GM18858 (cell line): ENCODE measurements around the gene PRKAG1.

ENCODE experiments used
- ATAC-seq: cut with Tn5 transposase; IDR thresholded peaks from one replicate; pipeline ENCODE4 v1.9.1; 2021; ENCODE audit not compliant: unreplicated experiment

Gene PRKAG1

GRCh38 chr12:49014547-49014946 is 4.0 kb downstream of the PRKAG1 start:
- ATAC-seq, result no peak

- ATAC-seq, result no peak
These were observed 5.1 kb downstream of the PRKAG1 start for GRCh38 chr12:49013428-49013827.

- ATAC-seq, result no peak
These were observed 5.8 kb downstream of the PRKAG1 start for GRCh38 chr12:49012739-49013138.

DNA sequence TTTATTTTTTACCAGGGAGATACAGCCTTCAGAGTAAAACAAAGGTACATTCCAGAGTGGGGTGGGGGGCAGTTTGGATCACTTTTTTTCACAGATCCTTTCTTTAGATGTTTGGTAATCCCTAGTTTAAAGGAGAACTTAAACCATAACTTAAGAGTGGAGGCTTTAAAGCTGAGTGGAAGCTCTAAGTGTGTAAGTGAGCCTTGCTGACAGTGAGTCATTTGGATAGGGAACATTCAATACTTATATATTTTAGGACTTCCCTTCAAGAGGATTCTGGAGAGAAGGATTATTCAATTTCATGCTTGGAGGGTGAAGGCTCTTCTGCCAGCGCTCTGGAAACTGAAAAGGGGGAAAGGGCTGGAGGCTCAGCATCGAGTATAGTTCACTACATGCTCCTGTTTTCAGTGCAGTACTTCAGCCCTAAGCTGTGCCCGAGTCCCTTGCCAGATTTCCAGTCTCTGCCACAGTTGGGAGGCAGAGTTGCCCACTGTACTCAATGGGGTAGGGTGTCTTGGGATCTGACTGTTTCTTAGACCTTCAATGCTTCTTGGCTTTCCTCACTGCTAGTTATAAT is 8.4 kb downstream of the PRKAG1 start:
- ATAC-seq, result no peak

- ATAC-seq, result no peak
These were observed 9.6 kb downstream of the PRKAG1 start for GRCh38 chr12:49008943-49009342.

DNA sequence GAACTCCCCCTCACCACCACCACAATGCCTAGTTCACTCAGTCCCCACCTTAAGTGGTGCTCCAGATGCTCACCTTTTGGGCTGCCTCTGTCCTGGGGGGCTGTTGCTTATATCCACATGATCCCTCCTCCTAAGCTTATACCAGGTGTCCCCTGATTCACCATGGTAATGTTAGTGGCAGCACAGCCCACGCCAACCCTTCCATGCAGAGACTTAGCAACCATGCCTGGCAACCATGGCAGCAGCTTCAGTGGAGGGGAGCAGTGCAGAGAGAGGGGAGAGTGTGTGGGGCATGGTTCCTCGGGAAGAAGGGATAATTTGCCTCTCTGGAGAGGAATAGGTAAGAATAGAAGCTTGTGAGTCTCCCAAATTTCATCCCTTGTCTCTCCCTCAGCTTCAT is 18.2 kb downstream of the PRKAG1 start:
- no peak for ATAC-seq

DNA sequence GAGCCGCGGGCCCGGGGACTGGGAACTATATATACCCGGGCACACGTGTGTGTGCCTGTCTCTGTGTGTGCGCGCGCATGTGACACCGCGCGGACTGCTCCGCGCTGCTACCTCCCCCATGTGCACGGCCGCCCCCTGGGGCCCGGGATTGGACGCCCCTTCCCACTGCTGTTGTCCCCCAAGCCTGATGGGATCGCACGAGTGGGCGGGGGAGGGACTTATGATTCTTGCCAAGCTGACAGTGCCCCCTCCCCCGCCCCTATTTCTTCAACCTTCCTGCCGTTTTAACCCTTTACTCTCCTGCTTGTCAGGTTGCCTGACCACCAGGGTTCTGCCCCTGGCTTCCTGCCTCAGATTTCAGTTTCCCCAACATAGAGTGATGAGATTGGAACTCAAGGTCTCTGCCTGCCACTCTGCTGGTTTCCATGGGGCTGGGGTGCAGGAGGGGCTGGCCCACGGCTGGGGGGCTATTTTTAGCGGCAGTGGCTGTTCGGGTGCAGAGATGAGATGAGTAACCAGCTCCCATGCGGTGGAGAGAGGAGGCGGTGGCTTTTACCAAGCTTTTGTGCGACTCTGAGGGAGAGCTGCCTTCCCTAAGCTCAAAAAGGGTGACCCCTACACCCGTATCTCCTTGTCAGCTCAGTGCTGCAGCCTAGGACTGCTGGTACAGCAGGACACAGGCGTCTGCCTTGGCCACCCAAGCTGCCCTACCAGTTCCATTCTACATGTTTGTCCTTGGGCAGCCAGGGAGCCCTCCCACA is 19.0 kb downstream of the PRKAG1 start, which contains the start of gene DDN:
Gene DDN (minus strand): TSS at position 5 of the 761 bp plus-strand sequence. CDS start 88 bp downstream, outside the sequence.
- ATAC-seq, result no peak

DNA sequence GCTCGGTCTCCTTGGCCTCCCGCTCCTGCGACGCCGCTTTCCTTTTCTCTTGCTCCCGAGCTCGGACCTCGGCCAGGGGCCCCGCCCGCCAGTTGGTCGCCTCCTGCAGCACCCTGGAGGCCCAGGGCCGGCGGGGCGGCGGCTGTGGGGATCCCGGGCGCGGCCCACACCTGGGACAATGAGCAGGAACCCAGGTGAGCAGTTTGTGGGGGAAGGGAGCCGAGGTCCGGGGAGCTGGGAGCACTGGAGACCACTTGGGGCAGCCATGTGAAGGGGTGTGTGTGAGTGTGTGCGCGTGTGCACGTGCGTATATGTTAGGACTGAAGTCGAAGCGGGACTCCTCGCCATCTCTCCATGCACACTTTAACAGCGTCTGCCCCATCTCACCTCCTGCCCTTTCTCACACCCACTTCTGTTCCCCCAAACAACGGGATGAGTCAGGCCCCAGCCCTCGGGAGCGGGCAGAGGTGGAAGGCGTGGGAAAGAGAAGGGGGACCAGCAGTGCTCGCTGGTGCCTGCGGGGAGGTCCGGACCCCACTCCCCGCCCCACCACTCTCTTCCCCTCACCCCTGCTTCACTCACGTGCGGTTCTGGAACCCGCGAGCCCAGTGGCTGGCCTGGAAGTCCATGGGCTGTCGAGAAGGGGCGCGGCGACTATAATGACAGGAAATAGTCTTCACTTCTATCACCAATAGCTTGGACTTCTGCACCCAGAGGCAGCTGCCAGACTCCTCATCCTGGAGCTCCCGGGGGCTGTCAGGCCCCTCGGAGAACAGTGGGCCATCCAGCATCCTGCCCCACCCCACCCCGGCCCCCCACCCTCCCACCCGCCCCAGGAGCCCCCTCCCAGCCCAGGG is 19.9 kb downstream of the PRKAG1 start:
- no peak for ATAC-seq

- no peak for ATAC-seq
These were observed 20.7 kb downstream of the PRKAG1 start for GRCh38 chr12:48997719-48998496.

- no peak for ATAC-seq
These were observed 21.5 kb downstream of the PRKAG1 start for GRCh38 chr12:48996794-48997718.

GRCh38 chr12:48995086-48995879 is 23.3 kb downstream of the PRKAG1 start:
- ATAC-seq, result no peak

DNA sequence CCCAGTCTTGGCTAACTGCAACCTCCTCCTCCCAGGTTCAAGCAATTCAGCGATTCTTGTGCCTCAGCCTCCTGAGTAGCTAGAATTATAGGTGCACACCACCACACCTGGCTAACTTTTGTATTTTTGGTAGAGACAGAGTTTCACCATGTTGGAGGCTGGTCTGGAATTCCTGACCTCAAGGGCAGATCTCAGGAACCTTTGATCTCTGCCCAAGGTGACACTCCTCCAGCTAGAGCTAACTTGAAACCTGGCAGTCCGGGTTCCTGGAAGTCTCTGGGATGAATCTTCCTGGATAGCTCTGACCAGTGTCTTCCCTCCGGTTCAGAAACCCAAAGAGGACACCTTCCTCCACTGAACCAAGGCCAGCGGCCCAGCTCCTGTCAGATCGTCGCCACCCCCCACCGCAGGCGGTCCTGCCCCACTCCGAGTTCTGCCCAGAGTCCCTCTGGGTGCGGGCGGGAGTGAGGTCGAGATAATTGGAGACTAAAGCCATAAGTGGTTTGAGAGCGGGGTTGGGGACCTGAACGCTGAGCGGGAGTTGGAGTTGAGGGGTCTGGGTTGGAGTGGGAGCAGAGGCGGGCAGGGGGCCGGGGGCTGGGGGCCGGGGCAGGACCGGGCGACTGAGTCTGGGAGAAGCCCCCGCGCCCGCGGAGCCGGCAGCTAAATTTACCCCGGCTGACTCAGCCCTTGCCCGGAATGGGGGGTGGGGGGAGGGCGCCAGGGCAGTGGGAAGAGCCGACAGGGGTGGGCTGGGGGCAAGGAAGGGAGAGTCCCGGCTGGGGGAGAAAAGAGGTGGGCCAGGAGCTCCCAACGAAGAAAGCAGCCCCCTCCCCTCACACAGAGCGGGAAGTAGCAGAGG is 24.1 kb downstream of the PRKAG1 start:
- no peak for ATAC-seq

GRCh38 chr12:48993787-48994186 is 24.8 kb downstream of the PRKAG1 start:
- no peak for ATAC-seq

DNA sequence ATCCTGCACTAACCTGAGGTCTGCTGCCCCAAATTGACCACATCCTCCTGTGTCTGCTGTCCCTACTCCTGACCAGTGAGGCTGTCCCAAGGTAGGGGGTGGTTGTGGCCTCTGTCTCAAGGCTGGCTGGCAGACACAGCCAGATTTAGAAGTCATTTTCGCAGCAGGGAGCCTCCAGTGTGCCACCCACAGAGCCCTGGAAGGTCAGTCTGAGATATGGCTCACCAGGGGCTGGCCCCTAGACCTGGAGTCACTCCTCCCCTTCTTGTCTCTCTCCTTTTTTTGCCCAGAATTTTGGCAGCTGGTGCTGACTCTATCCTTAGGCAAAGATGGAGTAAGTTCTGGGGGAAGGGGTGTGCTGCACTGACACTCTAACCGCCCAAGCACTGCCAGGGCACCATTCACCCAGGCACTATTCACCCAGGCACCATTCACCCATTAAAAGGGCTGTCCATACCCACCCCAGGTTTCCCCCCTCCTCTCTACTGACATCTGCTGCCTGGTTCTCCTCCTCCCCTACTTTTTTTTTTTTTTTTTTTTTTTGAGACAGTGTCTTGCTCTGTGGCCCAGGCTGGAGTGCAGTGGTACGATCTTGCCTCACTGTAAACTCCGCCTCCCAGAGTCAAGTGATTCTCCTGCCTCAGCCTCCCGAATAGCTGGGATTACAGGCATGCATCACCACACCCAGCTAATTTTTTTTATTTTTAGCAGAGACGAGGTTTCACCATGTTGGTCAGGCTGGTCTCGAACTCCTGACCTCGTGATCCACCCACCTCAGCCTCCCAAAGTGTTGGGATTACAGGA is 27.1 kb downstream of the PRKAG1 start:
- no peak for ATAC-seq

DNA sequence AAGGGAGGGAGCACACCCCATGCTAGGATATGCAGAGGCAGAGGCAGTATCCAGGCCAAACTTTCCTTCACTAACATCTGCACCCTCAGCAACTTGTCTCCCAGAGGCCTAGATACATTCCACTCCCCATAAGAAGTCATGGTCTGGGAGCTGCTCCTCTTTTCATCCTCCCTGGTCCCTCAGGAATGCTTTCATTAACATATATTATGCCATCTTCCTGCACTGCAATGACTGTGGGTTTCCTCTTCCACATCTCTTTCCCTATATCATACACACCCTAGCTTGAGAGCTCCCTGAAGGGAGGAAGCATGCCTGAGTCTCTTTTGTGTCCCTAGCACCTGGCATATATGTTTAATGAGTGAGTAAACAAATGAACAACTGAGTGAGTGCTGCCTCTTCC is 28.0 kb downstream of the PRKAG1 start:
- ATAC-seq, result no peak

GRCh38 chr12:48988030-48988649 is 30.4 kb downstream of the PRKAG1 start:
- no peak for ATAC-seq

DNA sequence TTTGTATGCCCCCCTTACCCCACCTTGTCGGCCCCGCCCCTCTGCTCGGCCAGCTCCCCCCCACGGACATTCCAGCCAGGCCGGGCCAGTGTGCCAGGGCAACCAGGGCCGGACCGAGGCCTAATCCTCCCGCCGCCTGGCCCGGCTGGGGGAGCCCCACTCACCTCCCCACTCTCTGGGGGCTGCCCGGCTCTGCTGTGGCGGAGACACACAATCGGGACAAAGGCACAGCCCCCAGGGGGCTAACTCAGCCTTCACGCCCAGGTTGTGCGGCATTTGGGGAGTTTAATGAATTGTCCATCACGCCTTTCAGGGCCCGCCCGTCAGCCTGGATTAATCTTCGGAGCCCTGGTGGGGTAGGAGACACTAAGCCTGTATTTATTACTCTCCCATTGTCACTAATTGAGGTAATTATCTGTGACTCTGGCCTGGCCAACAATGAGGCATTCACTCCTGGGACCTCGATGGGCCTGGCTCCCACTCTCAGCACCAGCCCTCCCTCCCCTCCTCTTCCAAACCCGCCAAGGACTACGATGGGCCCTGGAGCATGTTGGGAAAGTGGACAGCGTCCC is 31.8 kb downstream of the PRKAG1 start:
- no peak for ATAC-seq
